GM12801 (cell line): Measurements from ENCODE around the gene TTLL11.

Experiments used
- CTCF ChIP-seq: IDR thresholded peaks from one replicate; pipeline ENCODE4 v1.5.1; 2011; ENCODE audit warnings: control low read depth; ENCODE audit not compliant: insufficient read length; ENCODE audit errors: extremely low read depth

TTLL11 gene

DNA sequence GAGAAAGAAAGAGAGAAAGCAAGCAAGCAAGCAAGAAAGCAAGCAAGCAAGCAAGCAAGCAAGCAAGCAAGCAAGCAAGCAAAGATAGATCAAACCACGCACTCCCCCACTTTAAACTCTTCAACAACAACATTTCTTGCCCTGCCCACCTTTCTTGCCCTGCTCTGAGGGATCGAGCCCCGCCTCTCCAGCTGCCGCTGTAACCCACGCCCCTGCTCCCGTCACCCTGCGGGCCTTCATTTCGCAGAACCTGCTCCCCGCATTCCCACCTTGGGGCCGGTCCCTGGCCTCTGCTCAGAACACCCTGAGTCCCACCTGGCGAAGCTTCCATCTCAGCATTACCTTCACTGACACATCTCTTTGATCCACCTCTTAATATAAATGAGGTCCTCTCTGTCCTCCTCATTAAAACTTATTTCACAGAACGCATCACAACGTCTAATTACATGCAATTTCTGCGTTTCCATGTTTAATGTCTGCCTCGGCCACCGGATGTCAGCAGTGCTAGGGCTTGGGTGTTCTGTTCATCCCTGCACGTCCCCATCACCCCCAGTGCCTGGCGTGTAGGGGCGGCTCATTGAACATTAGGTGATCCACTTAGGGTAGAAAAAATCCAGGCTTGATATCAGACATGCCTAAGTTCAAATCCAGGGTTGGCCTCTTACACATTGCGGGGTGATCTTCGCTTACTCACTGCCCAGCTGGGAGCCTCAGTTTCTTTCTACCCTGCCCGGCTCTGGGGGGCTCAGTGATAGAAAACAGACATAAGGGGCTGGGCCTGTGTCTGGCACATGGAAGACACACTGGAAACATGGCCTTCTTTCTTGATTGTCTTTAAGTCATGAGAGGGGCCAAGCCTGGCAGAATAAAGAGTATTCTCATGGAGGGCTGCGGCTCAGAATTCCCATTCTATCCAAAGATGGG lies 254.1 kb downstream of the TTLL11 start:
- no peak for TF ChIP-seq CTCF

GRCh38 chr9:121837113-121837961 lies 255.8 kb downstream of the TTLL11 start:
- no peak for TF ChIP-seq CTCF

- TF ChIP-seq CTCF, result no peak
These were observed 256.7 kb downstream of the TTLL11 start for GRCh38 chr9:121836366-121836885.

GRCh38 chr9:121835587-121836365 lies 257.3 kb downstream of the TTLL11 start:
- TF ChIP-seq CTCF, result no peak

- TF ChIP-seq CTCF, result no peak
These were observed 260.0 kb downstream of the TTLL11 start for GRCh38 chr9:121833061-121833460.

DNA sequence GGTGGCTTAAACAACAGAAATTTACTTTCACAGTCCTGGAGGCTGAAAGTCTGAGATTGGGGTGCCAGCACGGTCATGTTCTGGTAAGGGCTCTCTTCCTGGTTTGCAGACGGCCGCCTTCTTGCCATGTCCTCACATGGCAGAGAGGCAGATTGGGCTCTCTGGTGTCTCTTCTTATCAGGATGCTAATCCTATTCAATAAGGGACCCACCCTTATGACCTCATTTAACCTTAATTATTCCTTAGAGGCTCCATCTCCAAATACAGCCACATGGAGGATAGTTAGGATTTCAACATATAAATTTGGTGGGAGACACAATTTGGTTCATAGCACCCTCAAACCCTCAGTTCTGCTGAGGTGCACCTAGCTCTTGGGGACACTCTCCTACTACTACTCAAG lies 261.2 kb downstream of the TTLL11 start:
- TF ChIP-seq CTCF, result no peak
